ENCODE data around the gene FCN1. TPM values are rescaled to one million over a fixed set of nuclear protein-coding genes. Genes with fewer than 3 reads are reported as not detected.
"Not testable (repeated sequence)": the region's sequence is repeated elsewhere in the genome, so short reads cannot be mapped to it uniquely, and the experiment has no call there.

The FCN1 gene
- total and polyA plus RNA-seq, 2 donors (not counting 1 experiment from before 2014, with no cell fraction given) = not detected

DNA sequence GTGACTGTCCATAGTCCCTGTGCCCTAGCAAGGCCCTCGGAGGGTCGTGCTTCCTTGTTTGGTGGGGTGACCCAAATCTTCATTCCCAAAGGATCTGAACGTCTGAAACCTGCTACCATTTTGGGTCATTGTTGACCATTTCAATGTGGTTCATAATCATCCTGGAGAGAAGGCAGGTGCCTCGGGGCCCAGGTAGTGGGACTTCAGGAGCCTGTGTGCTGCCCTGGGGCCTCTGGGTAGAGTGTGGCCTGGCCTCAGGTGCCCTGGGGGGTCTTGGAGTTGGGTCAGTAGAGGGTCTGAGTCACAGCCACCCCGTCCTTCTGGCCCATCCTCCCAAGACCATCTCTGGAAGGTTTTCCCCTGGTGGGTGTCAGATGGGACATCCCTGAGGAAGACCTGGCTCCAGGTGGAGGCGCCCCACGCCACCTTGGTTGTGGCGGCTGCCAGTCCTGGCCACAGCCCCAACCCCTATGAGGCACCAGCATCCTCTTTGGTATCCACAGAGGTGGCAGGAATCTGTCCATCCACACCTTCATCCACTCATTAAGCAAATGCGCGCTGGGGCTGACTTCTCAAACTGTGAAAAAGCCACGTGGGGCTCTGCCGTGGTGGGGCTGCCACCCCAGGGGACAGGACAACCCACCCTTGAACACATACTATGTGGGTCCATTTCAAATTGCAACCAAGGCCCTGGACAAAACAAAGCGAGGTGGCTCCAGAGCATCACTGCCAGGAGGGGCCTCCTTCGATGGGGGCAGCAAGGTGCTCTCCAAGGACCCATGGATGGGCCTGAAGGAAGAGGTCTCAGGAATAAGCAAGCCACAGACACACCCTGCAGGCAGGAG, 41.6 kb upstream of the FCN1 start:
- Histone ChIP-seq H4K20me1 (ENCODE audit: control insufficient read depth, extremely low read depth, insufficient read depth, low read length) (no peaks in the 10 kb centered on the region), H2AFZ (ENCODE audit: low read length) (no peak overlapping the region), H3K4me1 (ENCODE audit: control insufficient read depth, extremely low read depth, insufficient read depth, low read length) (no peaks in the 10 kb centered on the region), H3K27me3 (ENCODE audit: control insufficient read depth, insufficient read depth, low read length) (no peaks in the 10 kb centered on the region), H3K36me3 (ENCODE audit: control insufficient read depth, insufficient read depth, low read length) (no peaks in the 10 kb centered on the region), H3K9me3 (ENCODE audit: control insufficient read depth, insufficient read depth, low read depth, low read length) (no peaks in the 10 kb centered on the region), H3K79me2 (ENCODE audit: control insufficient read depth, insufficient read depth, low read length) (no peaks in the 10 kb centered on the region), H3K4me2 (ENCODE audit: extremely low read depth, insufficient read depth, low read length) (no peak overlapping the region), H3K9ac (ENCODE audit: insufficient read depth, low read length) (no peak overlapping the region), H3K4me3 (replicated peaks in 1 of 4; ENCODE audit: control extremely low read depth in 1 of 4, insufficient read depth in 1 of 4, low read depth in 3 of 4, low read length in 4 of 4) (no peak overlapping the region), H3K27ac (ENCODE audit: insufficient read depth, low read length) (no peak overlapping the region)
- no peak for DNase-seq (ENCODE audit: low read depth in 2 of 2)
- TF ChIP-seq, protein P1, sequence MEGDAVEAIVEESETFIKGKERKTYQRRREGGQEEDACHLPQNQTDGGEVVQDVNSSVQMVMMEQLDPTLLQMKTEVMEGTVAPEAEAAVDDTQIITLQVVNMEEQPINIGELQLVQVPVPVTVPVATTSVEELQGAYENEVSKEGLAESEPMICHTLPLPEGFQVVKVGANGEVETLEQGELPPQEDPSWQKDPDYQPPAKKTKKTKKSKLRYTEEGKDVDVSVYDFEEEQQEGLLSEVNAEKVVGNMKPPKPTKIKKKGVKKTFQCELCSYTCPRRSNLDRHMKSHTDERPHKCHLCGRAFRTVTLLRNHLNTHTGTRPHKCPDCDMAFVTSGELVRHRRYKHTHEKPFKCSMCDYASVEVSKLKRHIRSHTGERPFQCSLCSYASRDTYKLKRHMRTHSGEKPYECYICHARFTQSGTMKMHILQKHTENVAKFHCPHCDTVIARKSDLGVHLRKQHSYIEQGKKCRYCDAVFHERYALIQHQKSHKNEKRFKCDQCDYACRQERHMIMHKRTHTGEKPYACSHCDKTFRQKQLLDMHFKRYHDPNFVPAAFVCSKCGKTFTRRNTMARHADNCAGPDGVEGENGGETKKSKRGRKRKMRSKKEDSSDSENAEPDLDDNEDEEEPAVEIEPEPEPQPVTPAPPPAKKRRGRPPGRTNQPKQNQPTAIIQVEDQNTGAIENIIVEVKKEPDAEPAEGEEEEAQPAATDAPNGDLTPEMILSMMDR (conservative IDR thresholded peaks at IDR 0.05 in 1 of 2, IDR thresholded peaks at IDR 0.05 in 1 of 2; ENCODE audit: low read depth in 1 of 2, low read length in 2 of 2) = no peak
- no peak for TF ChIP-seq EZH2 (IDR thresholded peaks at IDR 0.05; ENCODE audit: low read length, missing control alignments)

DNA sequence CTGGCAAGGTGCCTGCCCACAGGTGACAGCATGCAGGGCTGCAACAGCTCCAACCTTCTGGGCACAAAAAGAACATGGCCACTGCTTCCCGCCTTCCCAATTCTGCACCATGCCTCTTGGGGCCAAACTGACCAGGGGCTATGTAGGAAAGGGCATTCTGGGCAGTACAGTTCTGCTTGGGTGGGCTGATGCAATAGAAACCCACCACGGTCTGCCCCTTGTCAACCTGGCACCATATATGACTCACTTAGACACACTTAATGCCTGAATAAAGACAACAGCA, 40.2 kb upstream of the FCN1 start:
- TF ChIP-seq, protein P1 (conservative IDR thresholded peaks at IDR 0.05 in 1 of 2, IDR thresholded peaks at IDR 0.05 in 1 of 2; ENCODE audit: low read depth in 1 of 2, low read length in 2 of 2) = no peak
- TF ChIP-seq EZH2 (IDR thresholded peaks at IDR 0.05; ENCODE audit: low read length, missing control alignments) = no peak
- no peaks in the 10 kb centered on the region for H3K27me3 ChIP-seq (ENCODE audit: control insufficient read depth, insufficient read depth, low read length)
- H4K20me1 ChIP-seq (ENCODE audit: control insufficient read depth, extremely low read depth, insufficient read depth, low read length) = no peaks in the 10 kb centered on the region
- H3K36me3 ChIP-seq (ENCODE audit: control insufficient read depth, insufficient read depth, low read length) = no peaks in the 10 kb centered on the region
- DNase-seq (ENCODE audit: low read depth in 2 of 2) = no peak
- H3K9me3 ChIP-seq (ENCODE audit: control insufficient read depth, insufficient read depth, low read depth, low read length) = no peaks in the 10 kb centered on the region
- no peak overlapping the region for H3K27ac ChIP-seq (ENCODE audit: insufficient read depth, low read length)
- no peak overlapping the region for H3K4me3 ChIP-seq (replicated peaks in 1 of 4; ENCODE audit: control extremely low read depth in 1 of 4, insufficient read depth in 1 of 4, low read depth in 3 of 4, low read length in 4 of 4)
- no peaks in the 10 kb centered on the region for H3K79me2 ChIP-seq (ENCODE audit: control insufficient read depth, insufficient read depth, low read length)
- no peak overlapping the region for H2AFZ ChIP-seq (ENCODE audit: low read length)
- H3K4me2 ChIP-seq (ENCODE audit: extremely low read depth, insufficient read depth, low read length) = no peak overlapping the region
- no peaks in the 10 kb centered on the region for H3K4me1 ChIP-seq (ENCODE audit: control insufficient read depth, extremely low read depth, insufficient read depth, low read length)
- H3K9ac ChIP-seq (ENCODE audit: insufficient read depth, low read length) = no peak overlapping the region

DNA sequence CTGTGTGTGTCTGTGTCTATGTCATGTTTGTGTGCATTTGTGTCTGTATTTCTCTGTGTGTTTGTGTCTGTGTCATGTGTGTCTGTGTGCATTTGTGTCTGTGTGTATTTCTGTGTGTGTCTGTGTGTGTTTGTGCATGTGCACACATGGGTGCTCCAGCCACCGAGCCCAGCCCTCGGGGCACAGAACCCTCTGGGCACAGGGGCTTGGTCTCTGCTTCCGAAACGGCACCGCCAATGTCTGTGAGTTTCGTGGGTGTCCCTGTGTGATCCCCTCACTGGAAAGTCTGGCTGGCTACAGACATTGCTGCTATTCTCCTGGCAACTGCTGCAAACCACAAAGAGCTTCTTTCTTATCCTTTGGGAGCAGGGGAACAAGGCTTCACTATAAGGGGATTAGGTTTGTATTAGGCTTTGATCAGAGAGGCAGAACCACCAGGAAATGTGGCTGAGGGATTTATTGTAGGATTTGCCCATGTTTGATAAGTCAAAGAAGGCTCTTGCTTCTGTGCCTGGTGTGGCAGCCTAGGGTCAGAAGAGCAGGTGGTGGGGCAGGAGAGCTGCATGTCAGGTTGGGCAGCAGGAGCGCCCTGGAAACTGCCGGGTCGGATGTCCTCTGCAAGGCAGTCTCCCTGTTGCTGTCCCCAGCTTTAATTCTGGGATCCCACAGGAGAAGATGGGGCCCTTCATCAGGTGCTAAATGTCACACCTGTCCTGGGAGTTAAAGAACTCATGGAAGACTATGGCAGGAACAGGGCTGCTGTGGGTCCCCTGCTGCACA, 39.6 kb upstream of the FCN1 start:
- no peak overlapping the region for H3K4me2 ChIP-seq (ENCODE audit: extremely low read depth, insufficient read depth, low read length)
- no peaks in the 10 kb centered on the region for H3K9me3 ChIP-seq (ENCODE audit: control insufficient read depth, insufficient read depth, low read depth, low read length)
- H3K4me3 ChIP-seq (replicated peaks in 1 of 4; ENCODE audit: control extremely low read depth in 1 of 4, insufficient read depth in 1 of 4, low read depth in 3 of 4, low read length in 4 of 4) = no peak overlapping the region
- H3K36me3 ChIP-seq (ENCODE audit: control insufficient read depth, insufficient read depth, low read length) = no peaks in the 10 kb centered on the region
- no peak overlapping the region for H2AFZ ChIP-seq (ENCODE audit: low read length)
- H3K27me3 ChIP-seq (ENCODE audit: control insufficient read depth, insufficient read depth, low read length) = no peaks in the 10 kb centered on the region
- H4K20me1 ChIP-seq (ENCODE audit: control insufficient read depth, extremely low read depth, insufficient read depth, low read length) = no peaks in the 10 kb centered on the region
- no peaks in the 10 kb centered on the region for H3K4me1 ChIP-seq (ENCODE audit: control insufficient read depth, extremely low read depth, insufficient read depth, low read length)
- no peak for DNase-seq (ENCODE audit: low read depth in 2 of 2)
- no peaks in the 10 kb centered on the region for H3K79me2 ChIP-seq (ENCODE audit: control insufficient read depth, insufficient read depth, low read length)
- H3K27ac ChIP-seq (ENCODE audit: insufficient read depth, low read length) = no peak overlapping the region
- H3K9ac ChIP-seq (ENCODE audit: insufficient read depth, low read length) = no peak overlapping the region
- TF ChIP-seq, protein P1 (conservative IDR thresholded peaks at IDR 0.05 in 1 of 2, IDR thresholded peaks at IDR 0.05 in 1 of 2; ENCODE audit: low read depth in 1 of 2, low read length in 2 of 2) = no peak
- no peak for TF ChIP-seq EZH2 (IDR thresholded peaks at IDR 0.05; ENCODE audit: low read length, missing control alignments)

DNA sequence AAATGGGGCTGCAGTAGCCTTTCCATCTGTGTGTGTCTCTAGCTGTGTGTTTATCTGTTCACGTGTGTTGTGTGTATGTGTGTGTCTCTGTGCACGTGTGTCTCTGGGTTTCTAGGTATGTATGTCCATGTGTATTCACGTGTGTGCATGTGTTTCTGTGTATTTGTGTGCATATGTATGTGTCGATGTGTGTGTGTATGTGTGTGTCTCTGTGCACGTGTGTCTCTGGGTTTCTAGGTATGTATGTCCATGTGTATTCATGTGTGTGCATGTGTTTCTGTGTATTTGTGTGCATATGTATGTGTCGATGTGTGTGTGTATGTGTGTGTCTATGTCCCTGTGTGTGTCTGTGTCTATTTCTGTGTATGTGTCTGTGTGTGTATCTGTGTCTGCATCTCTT, 38.7 kb upstream of the FCN1 start:
- not testable (repeated sequence) for H2AFZ ChIP-seq (ENCODE audit: low read length); H3K4me2 ChIP-seq (ENCODE audit: extremely low read depth, insufficient read depth, low read length); H3K9ac ChIP-seq (ENCODE audit: insufficient read depth, low read length); H3K36me3 ChIP-seq (ENCODE audit: control insufficient read depth, insufficient read depth, low read length); DNase-seq (ENCODE audit: low read depth in 2 of 2); H3K79me2 ChIP-seq (ENCODE audit: control insufficient read depth, insufficient read depth, low read length); H3K27ac ChIP-seq (ENCODE audit: insufficient read depth, low read length); H3K4me3 ChIP-seq (replicated peaks in 1 of 4; ENCODE audit: control extremely low read depth in 1 of 4, insufficient read depth in 1 of 4, low read depth in 3 of 4, low read length in 4 of 4); H3K9me3 ChIP-seq (ENCODE audit: control insufficient read depth, insufficient read depth, low read depth, low read length); H4K20me1 ChIP-seq (ENCODE audit: control insufficient read depth, extremely low read depth, insufficient read depth, low read length); H3K27me3 ChIP-seq (ENCODE audit: control insufficient read depth, insufficient read depth, low read length); H3K4me1 ChIP-seq (ENCODE audit: control insufficient read depth, extremely low read depth, insufficient read depth, low read length)

Measured in fibroblast of lung (primary cell).